T-helper 2 cell treated with Interferon-gamma antibody and Interleukin-4, amounts not matched to agents 5 μg/mL and 100 μg/mL, for 36 hours (primary cell): ENCODE results near the gene MMRN2.

Experiments used
- DNase-seq: peaks from one replicate; pipeline ENCODE4 v3.0.0; 2021; ENCODE audit warnings: low spot score
- H3K27ac Mint-ChIP-seq: one replicate; pipeline ENCODE4 v1.8.0; 2021; ENCODE audit warnings: mild to moderate bottlenecking, mixed read lengths
- H3K27me3 Mint-ChIP-seq: one replicate; pipeline ENCODE4 v1.8.0; 2021; ENCODE audit warnings: low read depth, mixed read lengths
- H3K36me3 Mint-ChIP-seq: one replicate; pipeline ENCODE4 v1.8.0; 2021; ENCODE audit warnings: low read depth, mixed read lengths
- H3K4me1 Mint-ChIP-seq: one replicate; pipeline ENCODE4 v1.8.0; 2021; ENCODE audit warnings: low read depth, mixed read lengths
- H3K4me3 Mint-ChIP-seq: one replicate; pipeline ENCODE4 v1.8.0; 2022; ENCODE audit warnings: mild to moderate bottlenecking, moderate library complexity, mixed read lengths
- H3K9me3 Mint-ChIP-seq: one replicate; pipeline ENCODE4 v1.8.0; 2021; ENCODE audit warnings: mixed read lengths

The MMRN2 gene

GRCh38 chr10:86931872-86932271 lies 25.5 kb downstream of the MMRN2 start:
- peaks cover 2% of the 10 kb centered on the region for H3K36me3 Mint-ChIP-seq
- H3K27ac Mint-ChIP-seq = no peak overlapping the region
- peaks cover 2% of the 10 kb centered on the region for H3K4me1 Mint-ChIP-seq
- no peaks in the 10 kb centered on the region for H3K27me3 Mint-ChIP-seq
- no peaks in the 10 kb centered on the region for H3K9me3 Mint-ChIP-seq
- H3K4me3 Mint-ChIP-seq = no peak overlapping the region
- DNase-seq = no peak

DNA sequence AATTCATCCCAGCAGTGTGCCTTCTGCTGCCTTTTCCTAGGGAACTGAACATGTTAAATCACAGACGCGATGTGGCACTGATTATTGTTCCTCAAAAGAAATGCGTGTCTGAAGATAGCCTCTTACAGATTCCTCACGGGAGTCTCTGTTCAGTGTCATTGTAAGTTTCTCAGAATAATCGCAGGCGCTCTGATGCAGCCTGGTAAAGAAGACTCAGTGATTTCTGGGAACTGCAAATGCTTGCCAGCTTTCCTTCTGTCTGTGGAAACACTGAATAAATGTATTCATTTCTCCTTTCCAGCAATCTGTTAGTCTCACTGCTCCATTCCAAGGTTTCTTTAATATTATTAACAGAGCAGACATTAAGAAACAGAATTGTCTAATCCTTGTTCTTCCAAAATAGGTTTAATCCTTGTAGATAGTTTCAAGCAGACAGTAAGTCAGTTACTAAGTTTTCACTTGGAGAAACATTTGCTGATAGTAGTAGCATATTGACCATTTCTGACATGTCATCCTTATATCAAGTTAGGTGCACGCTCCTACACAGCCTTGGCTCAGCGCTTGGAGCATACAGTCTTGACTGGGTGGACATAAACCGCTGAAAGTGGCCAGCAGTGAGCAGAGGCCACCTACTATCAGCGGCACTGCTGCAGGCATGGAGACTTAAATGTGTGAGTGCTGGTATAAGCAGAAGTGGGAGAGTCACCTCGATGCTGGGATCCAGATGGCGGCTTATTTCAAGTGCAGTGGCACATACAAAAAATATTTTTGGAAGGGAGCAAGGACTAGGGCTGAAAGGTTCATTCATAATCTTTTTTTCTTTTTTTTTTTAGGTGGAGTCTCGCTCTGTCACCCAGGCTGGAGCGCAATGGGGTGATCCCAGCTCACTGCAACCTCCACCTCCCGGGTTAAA lies 27.7 kb downstream of the MMRN2 start:
- Mint-ChIP-seq H3K27ac (no peak overlapping the region), H3K4me3 (no peak overlapping the region), H3K36me3 (peaks cover 2% of the 10 kb centered on the region), H3K4me1 (peaks cover 2% of the 10 kb centered on the region), H3K9me3 (no peaks in the 10 kb centered on the region), H3K27me3 (no peaks in the 10 kb centered on the region)
- DNase-seq = no peak

GRCh38 chr10:86922553-86922961 lies 34.9 kb downstream of the MMRN2 start:
- no peak for DNase-seq
- no peak overlapping the region for H3K4me3 Mint-ChIP-seq

GRCh38 chr10:86918022-86918471 lies 39.4 kb downstream of the MMRN2 start:
- Mint-ChIP-seq H3K27ac (no peak overlapping the region), H3K4me3 (no peak overlapping the region), H3K9me3 (no peaks in the 10 kb centered on the region), H3K36me3 (peaks cover 5% of the 10 kb centered on the region), H3K27me3 (no peaks in the 10 kb centered on the region), H3K4me1 (no peaks in the 10 kb centered on the region)
- no peak for DNase-seq

More at GRCh38 chr10:86922553-86922961, 34.9 kb downstream of the MMRN2 start:
- Mint-ChIP-seq H3K27ac (no peak overlapping the region), H3K36me3 (no peaks in the 10 kb centered on the region), H3K4me1 (no peaks in the 10 kb centered on the region), H3K9me3 (no peaks in the 10 kb centered on the region), H3K27me3 (no peaks in the 10 kb centered on the region)

DNA sequence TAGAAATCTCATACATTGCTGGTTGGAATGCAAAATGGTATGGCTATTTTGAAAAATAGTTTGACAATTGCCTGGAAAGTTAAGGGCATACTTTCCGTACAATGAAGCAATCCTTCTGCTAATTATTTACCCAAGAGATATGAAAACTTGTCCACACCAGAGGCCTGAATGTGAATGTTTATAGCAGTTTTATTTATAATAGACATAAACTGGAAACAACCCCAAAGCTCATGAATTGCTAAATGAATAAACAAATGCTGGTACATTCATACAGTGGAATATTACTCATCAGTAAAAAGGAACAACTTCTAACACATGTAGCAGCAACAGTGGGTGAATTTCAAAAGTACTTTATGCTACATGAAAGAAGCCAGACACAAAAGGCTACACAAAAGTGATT lies 42.7 kb downstream of the MMRN2 start:
- Mint-ChIP-seq H3K27ac (no peak overlapping the region), H3K27me3 (no peaks in the 10 kb centered on the region), H3K4me3 (no peak overlapping the region), H3K9me3 (no peaks in the 10 kb centered on the region), H3K4me1 (no peaks in the 10 kb centered on the region), H3K36me3 (peaks cover 5% of the 10 kb centered on the region)
- no peak for DNase-seq

GRCh38 chr10:86905429-86905828 lies 52.0 kb downstream of the MMRN2 start:
- Mint-ChIP-seq H3K4me3 (no peak overlapping the region), H3K36me3 (peaks cover 14% of the 10 kb centered on the region), H3K9me3 (peaks cover 6% of the 10 kb centered on the region), H3K27ac (no peak overlapping the region), H3K27me3 (no peaks in the 10 kb centered on the region), H3K4me1 (no peaks in the 10 kb centered on the region)
- DNase-seq = no peak

DNA sequence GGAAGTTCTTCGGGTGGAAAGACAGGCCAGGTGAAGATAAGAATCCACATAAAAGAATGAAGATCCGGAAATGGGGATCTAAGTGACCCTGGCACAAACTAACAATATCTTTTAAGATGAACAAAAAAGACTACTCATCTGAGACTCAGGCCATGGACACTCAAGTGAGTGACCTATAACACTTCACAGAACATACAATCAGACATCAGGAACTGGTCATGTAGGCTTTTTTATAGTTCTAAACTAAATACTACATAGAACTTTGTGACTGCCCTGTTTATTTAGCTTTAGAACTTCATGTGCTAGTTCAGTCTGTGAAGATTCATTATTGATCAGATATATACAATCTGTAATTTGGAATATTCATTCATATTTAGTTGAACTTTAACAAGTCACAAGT lies 52.8 kb downstream of the MMRN2 start:
- no peak overlapping the region for H3K27ac Mint-ChIP-seq
- no peak for DNase-seq

GRCh38 chr10:86900955-86901354 lies 56.5 kb downstream of the MMRN2 start:
- H3K9me3 Mint-ChIP-seq = no peaks in the 10 kb centered on the region
- H3K36me3 Mint-ChIP-seq = peaks cover 5% of the 10 kb centered on the region
- no peak for DNase-seq
- H3K4me1 Mint-ChIP-seq = no peaks in the 10 kb centered on the region
- H3K27ac Mint-ChIP-seq = no peak overlapping the region
- H3K27me3 Mint-ChIP-seq = peaks cover 3% of the 10 kb centered on the region
- no peak overlapping the region for H3K4me3 Mint-ChIP-seq

More for the DNA sequence above, 52.8 kb downstream of the MMRN2 start:
- Mint-ChIP-seq H3K4me3 (no peak overlapping the region), H3K27me3 (no peaks in the 10 kb centered on the region), H3K9me3 (peaks cover 6% of the 10 kb centered on the region), H3K4me1 (no peaks in the 10 kb centered on the region), H3K36me3 (peaks cover 14% of the 10 kb centered on the region)

- no peaks in the 10 kb centered on the region for H3K9me3 Mint-ChIP-seq
- H3K27me3 Mint-ChIP-seq = peaks cover 3% of the 10 kb centered on the region
- no peaks in the 10 kb centered on the region for H3K36me3 Mint-ChIP-seq
- H3K4me1 Mint-ChIP-seq = no peaks in the 10 kb centered on the region
- no peak overlapping the region for H3K4me3 Mint-ChIP-seq
- H3K27ac Mint-ChIP-seq = no peak overlapping the region
- DNase-seq = no peak
Measured at GRCh38 chr10:86899670-86900276, 57.6 kb downstream of the MMRN2 start.

DNA sequence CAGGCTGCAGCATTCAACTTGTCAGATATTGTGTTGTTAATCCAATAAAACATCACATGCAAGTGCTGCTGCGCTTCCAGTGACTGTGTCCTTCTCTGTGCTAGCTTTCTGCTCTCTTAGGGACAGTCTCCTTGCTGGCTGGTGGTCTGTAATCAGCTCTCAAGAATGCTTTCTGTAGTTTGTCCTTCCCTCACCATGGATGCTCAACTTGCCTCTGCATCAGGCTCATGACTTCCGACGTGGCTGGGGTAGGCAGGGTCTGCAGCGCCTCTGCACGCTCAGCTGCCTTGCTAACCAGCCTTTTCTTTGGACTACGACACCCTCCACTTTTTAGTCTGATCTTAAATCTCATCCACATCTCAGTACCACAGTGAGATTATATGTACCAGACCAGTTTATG lies 58.3 kb downstream of the MMRN2 start:
- no peak for DNase-seq
- H3K36me3 Mint-ChIP-seq = no peaks in the 10 kb centered on the region
- no peak overlapping the region for H3K27ac Mint-ChIP-seq
- peaks cover 3% of the 10 kb centered on the region for H3K27me3 Mint-ChIP-seq
- H3K9me3 Mint-ChIP-seq = no peaks in the 10 kb centered on the region
- no peaks in the 10 kb centered on the region for H3K4me1 Mint-ChIP-seq
- H3K4me3 Mint-ChIP-seq = no peak overlapping the region

- DNase-seq = no peak
- Mint-ChIP-seq H3K4me1 (no peaks in the 10 kb centered on the region), H3K4me3 (no peak overlapping the region), H3K36me3 (no peaks in the 10 kb centered on the region), H3K9me3 (no peaks in the 10 kb centered on the region), H3K27ac (no peak overlapping the region), H3K27me3 (peaks cover 3% of the 10 kb centered on the region)
Measured at GRCh38 chr10:86898511-86898910, 58.9 kb downstream of the MMRN2 start.

GRCh38 chr10:86889997-86890396 lies 67.4 kb downstream of the MMRN2 start:
- Mint-ChIP-seq H3K27me3 (no peaks in the 10 kb centered on the region), H3K27ac (no peak overlapping the region), H3K9me3 (no peaks in the 10 kb centered on the region), H3K4me3 (no peak overlapping the region), H3K4me1 (peaks cover 8% of the 10 kb centered on the region), H3K36me3 (peaks cover 2% of the 10 kb centered on the region)
- DNase-seq = no peak

- Mint-ChIP-seq H3K9me3 (no peaks in the 10 kb centered on the region), H3K27me3 (no peaks in the 10 kb centered on the region), H3K4me1 (peaks cover 8% of the 10 kb centered on the region), H3K27ac (peak overlapping the region; percentile 44), H3K4me3 (no peak overlapping the region), H3K36me3 (peaks cover 2% of the 10 kb centered on the region)
- DNase-seq = no peak
Measured at GRCh38 chr10:86888585-86889381, 68.6 kb downstream of the MMRN2 start.
